Astrocyte of the spinal cord (primary cell): ENCODE data around the gene RNF166.
"Not testable (repeated sequence)": the region's sequence is repeated elsewhere in the genome, so short reads cannot be mapped to it uniquely, and the experiment has no call there.

Experiments
- DNase-seq: peaks from one replicate; pipeline ENCODE4 v3.0.0; 2011; ENCODE audit warnings: low read depth, low spot score
- H3K4me3 ChIP-seq: 2 replicates; pipeline ENCODE4 v1.5.1; 2011; ENCODE audit warnings: low read depth, mild to moderate bottlenecking, low read length, moderate library complexity
- in situ Hi-C: cut with HindIII; loops from 2 replicates; pipeline ENCODE4 v1.10.0; 2017; ENCODE audit warnings: low sequenced_read_pairs
- TF ChIP-seq, protein P1 (sequence below): IDR thresholded peaks from 2 replicates; pipeline ENCODE4 v1.5.1; 2012; ENCODE audit warnings: low read depth, mild to moderate bottlenecking, low read length, inconsistent platforms

The RNF166 gene

DNA sequence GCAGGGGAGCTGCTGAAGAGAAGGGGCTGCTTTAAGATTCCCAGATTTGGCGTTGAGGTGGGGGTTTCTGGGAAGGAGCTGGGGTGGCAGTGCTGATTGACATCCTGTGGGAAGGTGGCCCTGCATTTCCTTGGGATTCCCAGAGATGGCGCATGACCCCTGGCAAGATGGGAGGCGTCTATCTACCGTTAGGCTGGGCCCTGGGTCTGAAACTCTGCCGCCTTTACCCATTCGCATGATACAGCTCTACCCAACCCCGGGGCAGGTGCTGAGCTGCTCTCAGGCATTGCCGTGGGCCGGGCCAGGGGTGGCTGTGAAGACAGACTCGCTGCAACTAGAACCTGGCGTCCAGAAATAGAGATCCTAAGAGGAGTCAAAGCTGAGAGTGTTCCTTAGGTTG is 33.4 kb downstream of the RNF166 start:
- H3K4me3 ChIP-seq: no peak overlapping the region
- in situ Hi-C loops: no loop called here

DNA sequence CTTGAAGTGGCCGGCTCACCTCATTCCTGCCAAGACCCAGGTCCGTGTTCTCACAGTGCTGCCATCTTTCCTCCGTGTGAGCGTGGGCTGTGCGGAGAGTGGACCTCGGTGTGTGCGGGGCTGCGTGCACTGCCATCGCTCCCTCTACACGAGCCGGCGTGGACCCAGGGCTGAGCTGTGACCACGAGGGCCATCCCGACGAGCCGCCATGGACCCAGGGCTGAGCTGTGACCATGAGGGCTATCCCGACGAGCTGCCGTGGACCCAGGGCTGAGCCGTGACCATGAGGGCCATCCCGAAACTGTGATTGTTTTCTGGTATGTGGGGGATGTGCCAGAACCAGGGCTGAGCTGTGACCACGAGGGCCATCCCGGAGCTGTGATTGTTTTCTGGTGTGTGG is 34.4 kb downstream of the RNF166 start:
- no peak for DNase-seq
- TF ChIP-seq, protein P1, sequence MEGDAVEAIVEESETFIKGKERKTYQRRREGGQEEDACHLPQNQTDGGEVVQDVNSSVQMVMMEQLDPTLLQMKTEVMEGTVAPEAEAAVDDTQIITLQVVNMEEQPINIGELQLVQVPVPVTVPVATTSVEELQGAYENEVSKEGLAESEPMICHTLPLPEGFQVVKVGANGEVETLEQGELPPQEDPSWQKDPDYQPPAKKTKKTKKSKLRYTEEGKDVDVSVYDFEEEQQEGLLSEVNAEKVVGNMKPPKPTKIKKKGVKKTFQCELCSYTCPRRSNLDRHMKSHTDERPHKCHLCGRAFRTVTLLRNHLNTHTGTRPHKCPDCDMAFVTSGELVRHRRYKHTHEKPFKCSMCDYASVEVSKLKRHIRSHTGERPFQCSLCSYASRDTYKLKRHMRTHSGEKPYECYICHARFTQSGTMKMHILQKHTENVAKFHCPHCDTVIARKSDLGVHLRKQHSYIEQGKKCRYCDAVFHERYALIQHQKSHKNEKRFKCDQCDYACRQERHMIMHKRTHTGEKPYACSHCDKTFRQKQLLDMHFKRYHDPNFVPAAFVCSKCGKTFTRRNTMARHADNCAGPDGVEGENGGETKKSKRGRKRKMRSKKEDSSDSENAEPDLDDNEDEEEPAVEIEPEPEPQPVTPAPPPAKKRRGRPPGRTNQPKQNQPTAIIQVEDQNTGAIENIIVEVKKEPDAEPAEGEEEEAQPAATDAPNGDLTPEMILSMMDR: no peak
- in situ Hi-C loops: no loop called here
- no peak overlapping the region for H3K4me3 ChIP-seq

More for the DNA sequence above, 33.4 kb downstream of the RNF166 start:
- TF ChIP-seq, protein P1: peak; percentile 38
- DNase-seq: no peak

DNA sequence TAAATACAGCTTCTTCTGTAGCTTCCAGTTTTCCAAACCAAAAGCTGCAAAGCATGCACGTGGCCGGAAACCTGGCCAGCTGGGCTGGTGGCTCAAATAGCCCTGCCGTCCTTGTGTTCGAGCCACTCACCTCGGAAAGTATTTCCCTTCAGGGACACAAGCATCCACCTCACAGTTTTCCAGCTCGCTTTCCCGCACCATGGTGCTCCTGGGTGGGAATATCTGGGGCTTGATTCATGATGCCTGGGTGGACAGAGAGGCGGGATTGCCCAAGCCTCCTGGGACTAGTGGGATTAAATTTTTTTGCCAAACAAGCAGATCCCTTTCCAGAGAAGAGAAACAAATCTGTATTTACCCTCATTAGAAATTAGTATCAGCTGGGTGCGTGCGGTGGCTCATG is 36.2 kb downstream of the RNF166 start:
- H3K4me3 ChIP-seq: no peak overlapping the region
- TF ChIP-seq, protein P1: no peak
- in situ Hi-C loops: no loop called here
- DNase-seq: no peak

- H3K4me3 ChIP-seq, in situ Hi-C loops, DNase-seq: not testable (repeated sequence)
These were observed 36.7 kb downstream of the RNF166 start for GRCh38 chr16:88669493-88669892.

- DNase-seq: no peak
- no peak overlapping the region for H3K4me3 ChIP-seq
- in situ Hi-C loops: no loop called here
- TF ChIP-seq, protein P1: no peak
These were observed 38.7 kb downstream of the RNF166 start for GRCh38 chr16:88667461-88667860.

- TF ChIP-seq, protein P1: no peak
- no peak for DNase-seq
- in situ Hi-C loops: no loop called here
- no peak overlapping the region for H3K4me3 ChIP-seq
These were observed 40.6 kb downstream of the RNF166 start for GRCh38 chr16:88665570-88665969.

- TF ChIP-seq, protein P1: no peak
- no peak overlapping the region for H3K4me3 ChIP-seq
These were observed 41.1 kb downstream of the RNF166 start for GRCh38 chr16:88665148-88665547.

More at GRCh38 chr16:88665148-88665547, 41.1 kb downstream of the RNF166 start:
- in situ Hi-C loops: no loop called here
- no peak for DNase-seq
